Endothelial cell (in vitro differentiated cells): ENCODE measurements around the gene PTPA. TPM values are rescaled to one million over a fixed set of nuclear protein-coding genes. Genes with fewer than 3 reads are reported as not detected.
A peak's percentile ranks its signal among the peaks of the same experiment; 100 is the strongest.

Source experiments
- DNase-seq: peaks from one replicate; pipeline ENCODE4 v3.0.0; 2021; ENCODE audit warnings: low spot score
- H3K27ac Mint-ChIP-seq: one replicate; pipeline ENCODE4 v1.8.0; 2021; ENCODE audit warnings: mixed read lengths, inconsistent platforms; ENCODE audit not compliant: unreplicated experiment
- H3K27me3 Mint-ChIP-seq: one replicate; pipeline ENCODE4 v1.8.0; 2021; ENCODE audit warnings: mild to moderate bottlenecking, moderate library complexity, mixed read lengths, inconsistent platforms; ENCODE audit not compliant: unreplicated experiment
- H3K36me3 Mint-ChIP-seq: one replicate; pipeline ENCODE4 v1.8.0; 2021; ENCODE audit warnings: mild to moderate bottlenecking, low read depth, mixed read lengths, inconsistent platforms; ENCODE audit not compliant: unreplicated experiment
- H3K4me1 Mint-ChIP-seq: one replicate; pipeline ENCODE4 v1.8.0; 2021; ENCODE audit warnings: mild to moderate bottlenecking, mixed read lengths, inconsistent platforms; ENCODE audit not compliant: unreplicated experiment
- H3K4me3 Mint-ChIP-seq: one replicate; pipeline ENCODE4 v1.8.0; 2021; ENCODE audit warnings: mild to moderate bottlenecking, mixed read lengths, inconsistent platforms; ENCODE audit not compliant: unreplicated experiment
- H3K9me3 Mint-ChIP-seq: one replicate; pipeline ENCODE4 v1.8.0; 2021; ENCODE audit warnings: mixed read lengths, inconsistent platforms; ENCODE audit not compliant: unreplicated experiment
- total RNA-seq: library from RNA; stranded (reverse); fragmentation: NEBNext Ultra II Directional; extraction: Animal tissue kit (Norgen Biotek cat#: 25700); gene quantifications from one replicate; pipeline ENCODE4 v1.2.1, GENCODE V29; 2021; ENCODE audit not compliant: unreplicated experiment
- TF ChIP-seq, protein P1 (sequence below): fragments of 200-600 bp; sonication (generic); IDR thresholded peaks from one replicate; pipeline ENCODE4 v1.5.0; 2021; ENCODE audit warnings: antibody characterized with exemption; ENCODE audit not compliant: unreplicated experiment

The PTPA gene
- total RNA-seq, 1 donor from 2014 or later, result 120 TPM

- Mint-ChIP-seq H3K9me3 (no peaks in the 10 kb centered on the region), H3K4me3 (peak overlapping the region; percentile 49), H3K36me3 (no peaks in the 10 kb centered on the region), H3K4me1 (peaks cover 5% of the 10 kb centered on the region), H3K27ac (peak overlapping the region; percentile 38), H3K27me3 (peaks cover 9% of the 10 kb centered on the region)
- no peak for DNase-seq
- TF ChIP-seq, protein P1, sequence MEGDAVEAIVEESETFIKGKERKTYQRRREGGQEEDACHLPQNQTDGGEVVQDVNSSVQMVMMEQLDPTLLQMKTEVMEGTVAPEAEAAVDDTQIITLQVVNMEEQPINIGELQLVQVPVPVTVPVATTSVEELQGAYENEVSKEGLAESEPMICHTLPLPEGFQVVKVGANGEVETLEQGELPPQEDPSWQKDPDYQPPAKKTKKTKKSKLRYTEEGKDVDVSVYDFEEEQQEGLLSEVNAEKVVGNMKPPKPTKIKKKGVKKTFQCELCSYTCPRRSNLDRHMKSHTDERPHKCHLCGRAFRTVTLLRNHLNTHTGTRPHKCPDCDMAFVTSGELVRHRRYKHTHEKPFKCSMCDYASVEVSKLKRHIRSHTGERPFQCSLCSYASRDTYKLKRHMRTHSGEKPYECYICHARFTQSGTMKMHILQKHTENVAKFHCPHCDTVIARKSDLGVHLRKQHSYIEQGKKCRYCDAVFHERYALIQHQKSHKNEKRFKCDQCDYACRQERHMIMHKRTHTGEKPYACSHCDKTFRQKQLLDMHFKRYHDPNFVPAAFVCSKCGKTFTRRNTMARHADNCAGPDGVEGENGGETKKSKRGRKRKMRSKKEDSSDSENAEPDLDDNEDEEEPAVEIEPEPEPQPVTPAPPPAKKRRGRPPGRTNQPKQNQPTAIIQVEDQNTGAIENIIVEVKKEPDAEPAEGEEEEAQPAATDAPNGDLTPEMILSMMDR, result no peak
These were observed 62.3 kb downstream of the PTPA start for GRCh38 chr9:129173296-129174101.

- peak; percentile 94 for DNase-seq
- Mint-ChIP-seq H3K36me3 (no peaks in the 10 kb centered on the region), H3K9me3 (no peaks in the 10 kb centered on the region), H3K27me3 (peaks cover 6% of the 10 kb centered on the region), H3K4me1 (peaks cover 9% of the 10 kb centered on the region), H3K27ac (peak overlapping the region; percentile 89), H3K4me3 (peak overlapping the region; percentile 86)
- TF ChIP-seq, protein P1, result peak; percentile 95
These were observed 63.0 kb downstream of the PTPA start for GRCh38 chr9:129174102-129174723.

GRCh38 chr9:129174724-129175514 lies 63.7 kb downstream of the PTPA start:
- TF ChIP-seq, protein P1, result no peak
- Mint-ChIP-seq H3K4me1 (peaks cover 9% of the 10 kb centered on the region), H3K27ac (peak overlapping the region; percentile 89), H3K9me3 (no peaks in the 10 kb centered on the region), H3K4me3 (peak overlapping the region; percentile 89), H3K36me3 (no peaks in the 10 kb centered on the region), H3K27me3 (peaks cover 8% of the 10 kb centered on the region)
- peak; percentile 66 for DNase-seq

DNA sequence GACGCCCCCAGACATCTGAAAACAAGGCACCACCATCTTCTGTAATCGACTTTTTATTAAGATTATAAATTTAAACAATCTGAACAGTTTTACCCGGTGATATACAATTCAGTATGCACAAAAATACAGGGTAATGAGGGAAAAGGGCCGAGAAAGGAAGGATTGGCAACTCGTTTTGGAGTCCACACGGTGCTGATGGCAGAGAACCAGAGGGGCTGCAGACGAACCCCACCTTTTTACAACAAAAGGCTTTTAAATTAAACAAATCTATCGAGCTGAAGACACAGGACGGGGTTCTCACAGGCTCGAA lies 64.3 kb downstream of the PTPA start:
- H3K4me1 Mint-ChIP-seq, result peaks cover 6% of the 10 kb centered on the region
- H3K27ac Mint-ChIP-seq, result peak overlapping the region; percentile 89
- H3K27me3 Mint-ChIP-seq, result peaks cover 9% of the 10 kb centered on the region
- H3K36me3 Mint-ChIP-seq, result no peaks in the 10 kb centered on the region
- no peak for DNase-seq
- TF ChIP-seq, protein P1, result no peak
- peak overlapping the region; percentile 89 for H3K4me3 Mint-ChIP-seq
- H3K9me3 Mint-ChIP-seq, result no peaks in the 10 kb centered on the region
